ENCODE results near the gene NELFE.

The NELFE gene

DNA sequence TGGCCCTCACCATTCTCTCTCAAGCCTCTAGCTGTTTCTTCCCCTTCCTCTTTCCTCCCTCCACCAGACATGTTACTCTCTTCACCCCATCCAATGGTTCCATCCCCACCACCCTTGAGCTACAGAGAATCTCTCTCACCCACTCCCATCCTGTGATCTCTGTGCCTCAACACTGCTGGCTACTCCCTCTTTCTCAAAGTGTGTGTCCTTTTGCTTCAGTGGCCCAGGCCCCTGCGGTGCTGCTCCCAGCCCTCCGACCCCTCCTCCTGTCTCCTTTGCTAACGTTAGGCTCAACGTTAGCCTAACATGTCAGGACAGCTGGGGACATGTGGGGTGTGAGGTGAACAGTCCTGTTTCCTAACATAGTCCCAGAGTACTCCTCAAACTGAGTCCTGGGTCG is 5.9 kb downstream of the NELFE start:
- TF ChIP-seq, protein P1, sequence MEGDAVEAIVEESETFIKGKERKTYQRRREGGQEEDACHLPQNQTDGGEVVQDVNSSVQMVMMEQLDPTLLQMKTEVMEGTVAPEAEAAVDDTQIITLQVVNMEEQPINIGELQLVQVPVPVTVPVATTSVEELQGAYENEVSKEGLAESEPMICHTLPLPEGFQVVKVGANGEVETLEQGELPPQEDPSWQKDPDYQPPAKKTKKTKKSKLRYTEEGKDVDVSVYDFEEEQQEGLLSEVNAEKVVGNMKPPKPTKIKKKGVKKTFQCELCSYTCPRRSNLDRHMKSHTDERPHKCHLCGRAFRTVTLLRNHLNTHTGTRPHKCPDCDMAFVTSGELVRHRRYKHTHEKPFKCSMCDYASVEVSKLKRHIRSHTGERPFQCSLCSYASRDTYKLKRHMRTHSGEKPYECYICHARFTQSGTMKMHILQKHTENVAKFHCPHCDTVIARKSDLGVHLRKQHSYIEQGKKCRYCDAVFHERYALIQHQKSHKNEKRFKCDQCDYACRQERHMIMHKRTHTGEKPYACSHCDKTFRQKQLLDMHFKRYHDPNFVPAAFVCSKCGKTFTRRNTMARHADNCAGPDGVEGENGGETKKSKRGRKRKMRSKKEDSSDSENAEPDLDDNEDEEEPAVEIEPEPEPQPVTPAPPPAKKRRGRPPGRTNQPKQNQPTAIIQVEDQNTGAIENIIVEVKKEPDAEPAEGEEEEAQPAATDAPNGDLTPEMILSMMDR (IDR thresholded peaks at IDR 0.05; ENCODE audit: poor library complexity, severe bottlenecking) = no peak
- no peaks in the 10 kb centered on the region for H3K9me3 ChIP-seq (ENCODE audit: severe bottlenecking)
- ATAC-seq (ENCODE audit: low read depth) = no peak
- H3K36me3 ChIP-seq (ENCODE audit: low read depth) = peaks cover 63% of the 10 kb centered on the region
- no peak overlapping the region for H3K27ac ChIP-seq (ENCODE audit: poor library complexity, severe bottlenecking)
- no peaks in the 10 kb centered on the region for H3K4me1 ChIP-seq (ENCODE audit: insufficient read depth, poor library complexity, severe bottlenecking)
- DNase-seq (ENCODE audit: low spot score) = no peak
- H3K4me3 ChIP-seq (ENCODE audit: severe bottlenecking) = no peak overlapping the region
- no peaks in the 10 kb centered on the region for H3K27me3 ChIP-seq (ENCODE audit: insufficient read depth, poor library complexity, severe bottlenecking)

DNA sequence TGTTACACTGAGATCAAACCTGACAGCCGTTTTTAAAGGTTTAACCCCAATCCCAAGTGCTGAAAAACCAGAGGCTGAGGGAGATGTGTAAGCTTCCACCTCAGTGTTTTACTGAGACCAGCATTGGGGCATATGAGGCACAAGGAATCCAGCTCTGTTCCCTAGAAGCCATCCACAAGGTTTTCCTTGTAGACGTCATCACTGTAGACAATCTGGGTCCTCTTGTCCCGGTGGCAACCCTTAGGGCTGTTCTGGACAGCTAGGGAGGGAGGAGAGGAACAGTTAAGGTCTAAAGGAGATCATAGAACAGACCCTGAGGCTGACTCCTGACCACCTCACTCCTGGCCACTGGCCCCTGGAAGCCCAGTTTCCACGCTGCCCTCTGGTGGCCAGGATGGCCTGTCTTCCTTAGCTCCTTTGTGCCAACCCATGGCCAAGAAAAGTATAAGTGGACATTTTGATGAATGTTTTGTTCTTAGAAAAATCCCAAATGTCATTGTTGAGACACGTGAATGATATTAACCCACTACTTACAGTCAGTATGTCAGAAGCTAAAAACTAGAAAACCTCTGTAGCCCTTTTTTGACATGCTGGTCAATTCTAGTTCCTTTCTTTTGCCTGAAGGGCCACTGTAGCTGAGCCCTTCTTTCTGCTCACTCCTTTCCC is 6.5 kb downstream of the NELFE start:
- no peak overlapping the region for H3K27ac ChIP-seq (ENCODE audit: poor library complexity, severe bottlenecking)
- ATAC-seq (ENCODE audit: low read depth) = peak; percentile 60

DNA sequence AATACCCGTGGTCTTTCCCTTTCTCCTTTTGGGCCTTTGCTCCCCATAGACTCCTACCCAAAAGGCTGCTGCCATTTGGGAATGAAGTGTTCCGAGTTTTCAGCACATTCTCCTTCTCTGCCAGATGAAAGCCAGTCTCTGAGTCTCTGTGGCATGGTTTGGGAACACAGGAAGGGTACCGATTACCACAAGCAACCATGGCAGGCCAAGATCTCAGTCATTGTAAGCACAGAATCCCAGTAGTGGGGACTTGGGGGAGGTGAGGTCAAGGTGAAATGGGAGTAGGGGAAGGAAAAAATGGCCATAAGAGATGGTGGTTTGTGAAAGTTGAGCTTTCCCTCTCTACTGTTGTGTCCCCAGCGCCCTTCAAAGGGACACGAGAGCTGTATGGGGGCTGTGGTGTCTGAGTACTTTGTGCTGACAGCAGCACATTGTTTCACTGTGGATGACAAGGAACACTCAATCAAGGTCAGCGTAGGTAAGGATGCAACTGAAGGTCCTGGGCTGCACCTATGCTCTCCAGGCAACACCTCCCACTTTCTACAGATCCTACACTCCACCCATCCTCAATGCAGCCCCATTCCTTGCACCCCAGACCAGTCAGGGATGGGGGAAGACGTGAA is 8.7 kb downstream of the NELFE start:
- TF ChIP-seq, protein P1 (IDR thresholded peaks at IDR 0.05; ENCODE audit: poor library complexity, severe bottlenecking) = no peak
- Histone ChIP-seq H3K36me3 (ENCODE audit: low read depth) (peaks cover 36% of the 10 kb centered on the region), H3K4me3 (ENCODE audit: severe bottlenecking) (no peak overlapping the region), H3K27me3 (ENCODE audit: insufficient read depth, poor library complexity, severe bottlenecking) (no peaks in the 10 kb centered on the region), H3K4me1 (ENCODE audit: insufficient read depth, poor library complexity, severe bottlenecking) (peaks cover 10% of the 10 kb centered on the region), H3K9me3 (ENCODE audit: severe bottlenecking) (no peaks in the 10 kb centered on the region), H3K27ac (ENCODE audit: poor library complexity, severe bottlenecking) (no peak overlapping the region)
- no peak for DNase-seq (ENCODE audit: low spot score)
- no peak for ATAC-seq (ENCODE audit: low read depth)

More for the DNA sequence above, 6.5 kb downstream of the NELFE start:
- no peaks in the 10 kb centered on the region for H3K9me3 ChIP-seq (ENCODE audit: severe bottlenecking)
- no peaks in the 10 kb centered on the region for H3K4me1 ChIP-seq (ENCODE audit: insufficient read depth, poor library complexity, severe bottlenecking)
- TF ChIP-seq, protein P1 (IDR thresholded peaks at IDR 0.05; ENCODE audit: poor library complexity, severe bottlenecking) = peak; percentile 80
- H3K36me3 ChIP-seq (ENCODE audit: low read depth) = peaks cover 57% of the 10 kb centered on the region
- no peak overlapping the region for H3K4me3 ChIP-seq (ENCODE audit: severe bottlenecking)
- H3K27me3 ChIP-seq (ENCODE audit: insufficient read depth, poor library complexity, severe bottlenecking) = no peaks in the 10 kb centered on the region
- no peak for DNase-seq (ENCODE audit: low spot score)

DNA sequence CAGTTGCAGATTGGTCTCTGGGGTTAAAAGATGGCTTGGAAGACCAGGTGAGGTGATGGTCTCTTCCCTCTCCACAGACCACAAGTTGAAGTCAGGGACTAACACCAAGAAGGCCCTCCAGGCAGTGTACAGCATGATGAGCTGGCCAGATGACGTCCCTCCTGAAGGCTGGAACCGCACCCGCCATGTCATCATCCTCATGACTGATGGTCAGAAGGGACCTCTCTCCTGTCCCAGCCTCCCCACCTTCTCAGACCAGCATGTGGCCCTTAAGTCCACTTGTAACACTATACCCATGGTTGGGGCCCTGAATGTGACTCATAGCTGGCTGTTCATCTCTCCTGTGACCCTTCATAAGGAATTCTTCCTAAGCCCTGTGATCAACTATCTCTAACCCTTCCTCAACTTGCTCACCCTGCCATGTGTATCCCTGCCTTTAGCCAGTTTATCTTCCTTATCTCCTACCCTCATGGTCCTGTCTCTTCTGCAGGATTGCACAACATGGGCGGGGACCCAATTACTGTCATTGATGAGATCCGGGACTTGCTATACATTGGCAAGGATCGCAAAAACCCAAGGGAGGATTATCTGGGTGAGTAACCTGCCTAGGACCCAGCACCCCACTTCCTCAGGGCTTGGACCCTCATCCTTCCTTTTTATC is 9.9 kb downstream of the NELFE start:
- H3K27me3 ChIP-seq (ENCODE audit: insufficient read depth, poor library complexity, severe bottlenecking) = no peaks in the 10 kb centered on the region
- DNase-seq (ENCODE audit: low spot score) = no peak
- H3K4me3 ChIP-seq (ENCODE audit: severe bottlenecking) = no peak overlapping the region
- no peaks in the 10 kb centered on the region for H3K9me3 ChIP-seq (ENCODE audit: severe bottlenecking)
- H3K4me1 ChIP-seq (ENCODE audit: insufficient read depth, poor library complexity, severe bottlenecking) = peaks cover 10% of the 10 kb centered on the region
- ATAC-seq (ENCODE audit: low read depth) = no peak
- no peak overlapping the region for H3K27ac ChIP-seq (ENCODE audit: poor library complexity, severe bottlenecking)
- TF ChIP-seq, protein P1 (IDR thresholded peaks at IDR 0.05; ENCODE audit: poor library complexity, severe bottlenecking) = no peak
- peaks cover 25% of the 10 kb centered on the region for H3K36me3 ChIP-seq (ENCODE audit: low read depth)
